ENCODE measurements around the gene ATG16L2. TPM values are rescaled to one million over a fixed set of nuclear protein-coding genes. Genes with fewer than 3 reads are reported as not detected.
"Not testable (repeated sequence)": the region's sequence is repeated elsewhere in the genome, so short reads cannot be mapped to it uniquely, and the experiment has no call there.

ATG16L2 gene
- total and polyA plus RNA-seq, 10 of the 15 experiments (the other 5 are each of a cell fraction or from before 2014, with no cell fraction given) = 1.9 to 67.7 (median 30.4) TPM

DNA sequence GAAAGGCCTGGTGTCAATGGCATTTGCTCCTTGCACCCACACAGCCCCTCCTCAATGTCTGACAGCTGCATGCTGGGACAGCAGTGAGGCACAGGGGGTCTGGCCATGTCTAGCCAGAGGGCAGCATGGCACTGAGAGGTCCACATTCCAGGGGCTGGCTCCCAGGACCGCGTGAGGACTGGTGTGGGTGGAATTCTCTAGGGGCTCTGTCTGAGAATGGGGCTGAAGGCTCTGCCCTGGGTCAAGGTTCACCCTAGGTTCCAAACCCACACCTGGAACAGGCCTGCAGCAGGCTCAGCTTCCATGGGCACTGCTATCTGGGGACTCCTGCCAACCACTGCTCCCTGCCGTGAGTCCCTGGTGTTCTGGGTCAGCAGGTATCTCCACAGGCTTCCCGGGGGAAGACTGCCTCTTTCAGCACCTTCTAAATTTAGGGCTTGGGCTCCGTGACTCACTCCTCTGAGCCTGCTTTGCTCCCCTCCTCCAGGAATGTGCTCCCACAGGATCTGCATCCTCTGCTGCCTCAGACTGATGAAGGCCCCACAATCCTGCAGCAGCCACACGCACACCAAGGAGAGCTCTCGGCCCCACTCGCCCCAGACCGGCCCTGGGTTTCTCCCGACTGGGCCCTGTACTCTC lies 24.6 kb upstream of the ATG16L2 start (continued):
- TF ChIP-seq, protein P1, sequence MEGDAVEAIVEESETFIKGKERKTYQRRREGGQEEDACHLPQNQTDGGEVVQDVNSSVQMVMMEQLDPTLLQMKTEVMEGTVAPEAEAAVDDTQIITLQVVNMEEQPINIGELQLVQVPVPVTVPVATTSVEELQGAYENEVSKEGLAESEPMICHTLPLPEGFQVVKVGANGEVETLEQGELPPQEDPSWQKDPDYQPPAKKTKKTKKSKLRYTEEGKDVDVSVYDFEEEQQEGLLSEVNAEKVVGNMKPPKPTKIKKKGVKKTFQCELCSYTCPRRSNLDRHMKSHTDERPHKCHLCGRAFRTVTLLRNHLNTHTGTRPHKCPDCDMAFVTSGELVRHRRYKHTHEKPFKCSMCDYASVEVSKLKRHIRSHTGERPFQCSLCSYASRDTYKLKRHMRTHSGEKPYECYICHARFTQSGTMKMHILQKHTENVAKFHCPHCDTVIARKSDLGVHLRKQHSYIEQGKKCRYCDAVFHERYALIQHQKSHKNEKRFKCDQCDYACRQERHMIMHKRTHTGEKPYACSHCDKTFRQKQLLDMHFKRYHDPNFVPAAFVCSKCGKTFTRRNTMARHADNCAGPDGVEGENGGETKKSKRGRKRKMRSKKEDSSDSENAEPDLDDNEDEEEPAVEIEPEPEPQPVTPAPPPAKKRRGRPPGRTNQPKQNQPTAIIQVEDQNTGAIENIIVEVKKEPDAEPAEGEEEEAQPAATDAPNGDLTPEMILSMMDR (IDR thresholded peaks at IDR 0.05 in 2 of 3, conservative IDR thresholded peaks at IDR 0.05 in 1 of 3; ENCODE audit: control insufficient read depth in 2 of 3, extremely low read depth in 1 of 3, insufficient read depth in 1 of 3, low read depth in 3 of 3, low read length in 3 of 3) = no peak
- TF ChIP-seq GABPA (IDR thresholded peaks at IDR 0.05; ENCODE audit: low read depth) (no peak), SUPT20H (IDR thresholded peaks at IDR 0.05; ENCODE audit: borderline replicate concordance, control insufficient read depth, low read depth, low read length) (no peak), POLR2AphosphoS2 (IDR thresholded peaks at IDR 0.05; ENCODE audit: low read depth, low read length) (no peak), ZSCAN29 (IDR thresholded peaks at IDR 0.05) (no peak), EZH2 (IDR thresholded peaks at IDR 0.05; ENCODE audit: borderline replicate concordance, control insufficient read depth, low read depth, low read length) (no peak)

DNA sequence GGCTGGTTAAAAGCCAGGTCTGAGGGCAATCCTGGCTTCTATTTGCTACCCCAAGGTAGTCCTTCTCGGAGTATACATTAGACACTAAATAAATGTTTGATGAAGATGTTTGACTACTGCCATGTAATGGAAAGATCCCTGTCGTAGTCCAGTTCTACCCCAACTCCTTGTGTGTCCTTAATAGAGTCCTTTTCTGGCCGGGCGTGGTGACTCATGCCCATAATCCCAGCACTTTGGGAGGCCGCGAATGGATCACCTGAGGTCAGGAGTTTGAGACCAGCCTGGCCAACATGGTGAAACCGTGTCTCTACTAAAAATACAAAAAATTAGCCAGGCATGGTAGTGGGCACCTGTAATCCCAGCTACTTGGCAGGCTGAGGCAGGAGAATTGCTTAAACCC lies 23.0 kb upstream of the ATG16L2 start:
- ChIA-PET CTCF (interaction anchor here (0.6 to 15.0 kb wide), 4 partner anchors 12 to 351 kb away, joined by 3 to 469 read pairs (median 42); partner anchors contain the start of gene FCHSD2), POLR2A (interaction anchor here (4.0 kb wide), 1 partner anchor 51 kb away, joined by 40 read pairs; no protein-coding TSS in a partner anchor), RAD21 (ENCODE audit: unreplicated experiment) (interaction anchor here (10.5 kb wide), 1 partner anchor 66 kb away, joined by 256 read pairs; no protein-coding TSS in a partner anchor)
- H2AFZ ChIP-seq (ENCODE audit: control insufficient read depth, low read depth, low read length); H3K9ac ChIP-seq (ENCODE audit: control insufficient read depth, insufficient read depth, low read length); H3K4me3 ChIP-seq; H3K79me2 ChIP-seq (ENCODE audit: control insufficient read depth, insufficient read depth, low read length); ATAC-seq; H3K9me3 ChIP-seq (replicated peaks; ENCODE audit: control insufficient read depth, insufficient read depth, low read length); H3K27me3 ChIP-seq (replicated peaks in 1 of 2; ENCODE audit: control insufficient read depth in 2 of 2, insufficient read depth in 2 of 2, low read length in 1 of 2); FAIRE-seq; SMC1A ChIA-PET (ENCODE audit: uncharacterized antibody, unreplicated experiment); H4K20me1 ChIP-seq (ENCODE audit: control insufficient read depth, insufficient read depth); BruUV-seq (replicated peaks); H3K27ac ChIP-seq (ENCODE audit: control insufficient read depth, insufficient read depth); H3K4me2 ChIP-seq (ENCODE audit: control insufficient read depth, insufficient read depth); DNase-seq (ENCODE audit: low read depth, low spot score); H3K36me3 ChIP-seq (ENCODE audit: control insufficient read depth in 2 of 2, insufficient read depth in 2 of 2, low read length in 1 of 2): not testable (repeated sequence)
- intact Hi-C loops (cut with micrococcal nuclease; ENCODE audit: unreplicated experiment) = loop anchor here (5.0 kb wide), 1 partner anchor 49 kb away; no protein-coding TSS in a partner anchor
- peaks cover 33% of the 10 kb centered on the region for H3K4me1 ChIP-seq (ENCODE audit: control insufficient read depth, insufficient read depth, low read length)
- in situ Hi-C loops (cut with MboI) = loop anchor here (10.0 kb wide), 1 partner anchor 66 kb away; no protein-coding TSS in a partner anchor
- WGBS (ENCODE audit: insufficient coverage, insufficient replicate concordance, low lambda C conversion rate, missing lambda C conversion rate) = 64% methylated on average over 7 of the region's 7 CpGs
